ENCODE data around the gene SLC17A9. TPM values are rescaled to one million over a fixed set of nuclear protein-coding genes. Genes with fewer than 3 reads are reported as not detected.

SLC17A9 gene
- total RNA-seq, 4 donors from 2014 or later: 3.8 to 19.0 (median 5.2) TPM

GRCh38 chr20:62937268-62938104 is 15.0 kb upstream of the SLC17A9 start:
- TF ChIP-seq POLR2A (IDR thresholded peaks at IDR 0.05): peak; percentile 35 to 81
- TF ChIP-seq CTCF (IDR thresholded peaks at IDR 0.05): no peak
- Histone ChIP-seq H3K36me3 (peaks cover 0 to 22% (median 0%) of the 10 kb centered on the region in 3 donors), H3K9me3 (no peaks in the 10 kb centered on the region), H3K27me3 (no peaks in the 10 kb centered on the region), H3K4me1 (peaks cover 0 to 28% (median 16%) of the 10 kb centered on the region in 4 donors), H3K27ac (peak overlapping the region; percentile 82 to 98 (median 92)), H3K4me3 (peak overlapping the region; percentile 84 to 96 (median 92))
- peak; percentile 91 to 98 (median 98) for DNase-seq

GRCh38 chr20:62938105-62938888 is 14.2 kb upstream of the SLC17A9 start, which contains the start of gene GID8:
Gene GID8, plus strand, starts transcription at chr20:62938147. Its CDS starts 3,356 bp downstream, at chr20:62941503.
- H3K4me1 ChIP-seq: peaks cover 0 to 28% (median 16%) of the 10 kb centered on the region in 4 donors
- DNase-seq: peak; percentile 58 to 75 (median 74)
- peak within 1 kb of the TSS; percentile 84 to 96 (median 92) for H3K4me3 ChIP-seq
- H3K27me3 ChIP-seq: no peaks in the 10 kb centered on the region
- TF ChIP-seq POLR2A (IDR thresholded peaks at IDR 0.05) (peak in 1 of 2 donors; percentile 15), CTCF (IDR thresholded peaks at IDR 0.05) (no peak)
- H3K27ac ChIP-seq: peak within 1 kb of the TSS; percentile 82 to 98 (median 92)
- H3K36me3 ChIP-seq: peaks cover 0 to 29% (median 0%) of the 10 kb centered on the region in 3 donors
- no peaks in the 10 kb centered on the region for H3K9me3 ChIP-seq

- DNase-seq: peak in 2 of 3 donors; percentile 10 to 27
- Histone ChIP-seq H3K36me3 (peaks cover 0 to 48% (median 0%) of the 10 kb centered on the region in 3 donors), H3K9me3 (no peaks in the 10 kb centered on the region), H3K27me3 (no peaks in the 10 kb centered on the region), H3K4me3 (no peak overlapping the region), H3K27ac (no peak overlapping the region), H3K4me1 (peaks cover 0 to 22% (median 15%) of the 10 kb centered on the region in 4 donors)
- no peak for TF ChIP-seq POLR2A (IDR thresholded peaks at IDR 0.05)
- TF ChIP-seq CTCF (IDR thresholded peaks at IDR 0.05): no peak
These were observed 11.6 kb upstream of the SLC17A9 start for GRCh38 chr20:62940875-62941274.

GRCh38 chr20:62941792-62942191 is 10.7 kb upstream of the SLC17A9 start:
- H3K27ac ChIP-seq: no peak overlapping the region
- no peak for DNase-seq
- peaks cover 0 to 13% (median 8%) of the 10 kb centered on the region in 4 donors for H3K4me1 ChIP-seq
- H3K27me3 ChIP-seq: no peaks in the 10 kb centered on the region
- no peaks in the 10 kb centered on the region for H3K9me3 ChIP-seq
- peaks cover 0 to 58% (median 0%) of the 10 kb centered on the region in 3 donors for H3K36me3 ChIP-seq
- H3K4me3 ChIP-seq: no peak overlapping the region
- TF ChIP-seq CTCF (IDR thresholded peaks at IDR 0.05) (no peak), POLR2A (IDR thresholded peaks at IDR 0.05) (no peak)

GRCh38 chr20:62942456-62942855 is 10.1 kb upstream of the SLC17A9 start:
- peaks cover 0 to 12% (median 8%) of the 10 kb centered on the region in 4 donors for H3K4me1 ChIP-seq
- no peak overlapping the region for H3K4me3 ChIP-seq

More at GRCh38 chr20:62942456-62942855, 10.1 kb upstream of the SLC17A9 start:
- H3K27ac ChIP-seq: no peak overlapping the region
- no peaks in the 10 kb centered on the region for H3K27me3 ChIP-seq
- no peaks in the 10 kb centered on the region for H3K9me3 ChIP-seq
- TF ChIP-seq CTCF (IDR thresholded peaks at IDR 0.05) (no peak), POLR2A (IDR thresholded peaks at IDR 0.05) (no peak)
- peaks cover 0 to 64% (median 0%) of the 10 kb centered on the region in 3 donors for H3K36me3 ChIP-seq
- DNase-seq: peak in 2 of 3 donors; percentile 26 to 42

Data from Peyer's patch (tissue), 4 donors.